ENCODE measurements around the gene MAPK4.

Gene MAPK4

GRCh38 chr18:50653402-50654093, 93.7 kb downstream of the MAPK4 start:
- no peak for TF ChIP-seq CTCF (IDR thresholded peaks at IDR 0.05; ENCODE audit: borderline replicate concordance, insufficient read depth, low read depth, low read length)
- no peak overlapping the region for H3K4me3 ChIP-seq (ENCODE audit: low read depth, low read length)

GRCh38 chr18:50654211-50654610, 94.3 kb downstream of the MAPK4 start:
- H3K4me3 ChIP-seq (ENCODE audit: low read depth, low read length) = no peak overlapping the region
- TF ChIP-seq CTCF (IDR thresholded peaks at IDR 0.05; ENCODE audit: borderline replicate concordance, insufficient read depth, low read depth, low read length) = no peak

- TF ChIP-seq CTCF (IDR thresholded peaks at IDR 0.05; ENCODE audit: borderline replicate concordance, insufficient read depth, low read depth, low read length) = no peak
These were observed 95.0 kb downstream of the MAPK4 start for GRCh38 chr18:50654658-50655550.

GRCh38 chr18:50656396-50656795, 96.5 kb downstream of the MAPK4 start:
- H3K4me3 ChIP-seq (ENCODE audit: low read depth, low read length) = no peak overlapping the region
- no peak for TF ChIP-seq CTCF (IDR thresholded peaks at IDR 0.05; ENCODE audit: borderline replicate concordance, insufficient read depth, low read depth, low read length)

More at GRCh38 chr18:50654658-50655550, 95.0 kb downstream of the MAPK4 start:
- no peak overlapping the region for H3K4me3 ChIP-seq (ENCODE audit: low read depth, low read length)

- no peak for TF ChIP-seq CTCF (IDR thresholded peaks at IDR 0.05; ENCODE audit: borderline replicate concordance, insufficient read depth, low read depth, low read length)
- H3K4me3 ChIP-seq (ENCODE audit: low read depth, low read length) = no peak overlapping the region
These were observed 97.1 kb downstream of the MAPK4 start for GRCh38 chr18:50656841-50657470.

GRCh38 chr18:50658601-50659000, 98.7 kb downstream of the MAPK4 start:
- TF ChIP-seq CTCF (IDR thresholded peaks at IDR 0.05; ENCODE audit: borderline replicate concordance, insufficient read depth, low read depth, low read length) = no peak
- H3K4me3 ChIP-seq (ENCODE audit: low read depth, low read length) = no peak overlapping the region
